K562 (cell line): ENCODE results near the gene VRK3. TPM values are rescaled to one million over a fixed set of nuclear protein-coding genes. Genes with fewer than 3 reads are reported as not detected.

Experiments
- E4F1 ChIP-seq: fragments of 250-450 bp; sonication (Bioruptor Pico); IDR thresholded peaks from 2 replicates; pipeline ENCODE4 v1.5.0; 2021; ENCODE audit warnings: mild to moderate bottlenecking, borderline replicate concordance
- EP400 ChIP-seq: fragments of 450-650 bp; IDR thresholded peaks from 2 replicates; pipeline ENCODE4 v1.6.1; 2017; ENCODE audit warnings: antibody characterized with exemption, mild to moderate bottlenecking, moderate library complexity
- FOXJ3 ChIP-seq: sonication (generic); formaldehyde crosslinking; IDR thresholded peaks from 2 replicates; pipeline ENCODE4 v1.4.0; 2020; ENCODE audit warnings: mild to moderate bottlenecking, missing genetic modification reagents
- HDAC1 ChIP-seq, 2 experiments: fragments of 450-650 bp; IDR thresholded peaks; 2 replicates each; pipeline ENCODE4 v1.6.1; 2016 to 2017; ENCODE audit warnings: inconsistent platforms in 1 of 2, mild to moderate bottlenecking in 1 of 2, moderate library complexity in 1 of 2
- MNT ChIP-seq, 2 experiments: fragments of 450-650 bp; conservative IDR thresholded peaks; 2 replicates each; pipeline ENCODE4 v1.6.1; 2017; ENCODE audit warnings: mild to moderate bottlenecking in 2 of 2, moderate library complexity in 2 of 2
- NFIC ChIP-seq: fragments of 450-650 bp; IDR thresholded peaks from 2 replicates; pipeline ENCODE4 v1.6.1; 2017; ENCODE audit warnings: mild to moderate bottlenecking, inconsistent platforms
- RNF219 ChIP-seq: fragments of 250-450 bp; sonication (Bioruptor Pico); IDR thresholded peaks from 2 replicates; pipeline ENCODE4 v1.5.0; 2022; ENCODE audit warnings: mild to moderate bottlenecking
- TSHZ1 ChIP-seq: fragments of 250-450 bp; sonication (Bioruptor Pico); IDR thresholded peaks from 2 replicates; pipeline ENCODE4 v1.4.0; 2020; ENCODE audit warnings: mild to moderate bottlenecking, moderate library complexity
- ZKSCAN8 ChIP-seq: fragments of 200-800 bp; sonication (Bioruptor generic); IDR thresholded peaks from 2 replicates; pipeline ENCODE4 v1.6.1; 2016; ENCODE audit warnings: missing genetic modification characterization, missing compliant biosample characterization
- ZNF175 ChIP-seq: fragments of 200-800 bp; sonication (Bioruptor generic); IDR thresholded peaks from 2 replicates; pipeline ENCODE4 v1.6.1; 2016; ENCODE audit warnings: low read depth, mild to moderate bottlenecking, missing genetic modification characterization, missing compliant biosample characterization
- ZNF239 ChIP-seq: fragments of 250-450 bp; sonication (Bioruptor Pico); IDR thresholded peaks from 2 replicates; pipeline ENCODE4 v1.4.0; 2020; ENCODE audit warnings: mild to moderate bottlenecking
- ZNF316 ChIP-seq: fragments of 450-650 bp; IDR thresholded peaks from 2 replicates; pipeline ENCODE4 v1.6.1; 2016
- ZNF395 ChIP-seq: fragments of 200-800 bp; sonication (Bioruptor generic); IDR thresholded peaks from 2 replicates; pipeline ENCODE4 v1.6.1; 2017; ENCODE audit warnings: missing genetic modification characterization, missing compliant biosample characterization
- ZNF695 ChIP-seq: fragments of 450-650 bp; formaldehyde crosslinking; IDR thresholded peaks from 2 replicates; pipeline ENCODE4 v1.4.0; 2020; ENCODE audit warnings: mild to moderate bottlenecking, moderate library complexity
- ZNF75A ChIP-seq: fragments of 450-650 bp; formaldehyde crosslinking; IDR thresholded peaks from 2 replicates; pipeline ENCODE4 v1.4.0; 2020; ENCODE audit warnings: mild to moderate bottlenecking
- polyA plus RNA-seq, 8 experiments: library from polyadenylated mRNA; depleted of rRNA in 4 of 8; stranded (reverse) in 5 of 8; unstranded in 3 of 8; fragments of >200 nt; fragmentation: Nextera tagmentation in 2 of 8; fragmentation: Illumina TruSeq in 1 of 8; extraction: Ambion mirVana in 2 of 8; extraction: Trizol in 1 of 8; gene quantifications; 2 replicates each; pipeline versions ENCODE4 v1.2.1 to v1.2.3, GENCODE V29; 2011 to 2014; ENCODE audit warnings: inconsistent platforms in 1 of 8, missing spikeins in 1 of 8
- total RNA-seq, 7 experiments: library from RNA; depleted of rRNA in 6 of 7; stranded (reverse); fragments of >200 nt in 6 of 7; fragmentation: Illumina TruSeq in 2 of 7; extraction: Trizol in 2 of 7; gene quantifications; 2 replicates each; pipeline versions ENCODE4 v1.2.1 to v1.2.3, GENCODE V29; 2011 to 2021; ENCODE audit warnings: low replicate concordance in 1 of 7

Gene VRK3
- total and polyA plus RNA-seq, 9 of the 15 experiments (the other 6 are each of a cell fraction or from before 2014, with no cell fraction given): 25.6 to 94.3 (median 42.9) TPM

- TF ChIP-seq MNT (conservative IDR thresholded peaks at IDR 0.05) (peak; percentile 99 to 100), ZNF239 (CRISPR knock-in tag) (peak; percentile 87), ZNF316 (no peak), FOXJ3 (CRISPR knock-in tag) (peak; percentile 98), NFIC (no peak), ZNF395 (CRISPR knock-in tag) (peak; percentile 100), EP400 (no peak), ZNF175 (peak; percentile 99), RNF219 (CRISPR knock-in tag) (peak; percentile 83; the same call in 1 of the 2 replicates), ZNF75A (CRISPR knock-in tag) (no peak), ZNF695 (CRISPR knock-in tag) (peak; percentile 75; the same call in 1 of the 2 replicates), ZKSCAN8 (CRISPR knock-in tag) (peak; percentile 94), E4F1 (CRISPR knock-in tag) (0 out of 2 replicates have a peak, but pooled peaks have one; percentile 39), TSHZ1 (CRISPR knock-in tag) (peak; percentile 72; the same call in 1 of the 2 replicates), HDAC1 (IDR thresholded peaks at IDR 0.05) (peak; percentile 100)
Observed at GRCh38 chr19:49987159-49987698, 37.9 kb downstream of the VRK3 start (continued).
